T-helper 22 cell (primary cell): ENCODE data around the gene SHB.

ENCODE experiments used
- DNase-seq: peaks from one replicate; pipeline ENCODE4 v3.0.0-alpha.2; 2020; ENCODE audit warnings: low read depth

SHB gene

DNA sequence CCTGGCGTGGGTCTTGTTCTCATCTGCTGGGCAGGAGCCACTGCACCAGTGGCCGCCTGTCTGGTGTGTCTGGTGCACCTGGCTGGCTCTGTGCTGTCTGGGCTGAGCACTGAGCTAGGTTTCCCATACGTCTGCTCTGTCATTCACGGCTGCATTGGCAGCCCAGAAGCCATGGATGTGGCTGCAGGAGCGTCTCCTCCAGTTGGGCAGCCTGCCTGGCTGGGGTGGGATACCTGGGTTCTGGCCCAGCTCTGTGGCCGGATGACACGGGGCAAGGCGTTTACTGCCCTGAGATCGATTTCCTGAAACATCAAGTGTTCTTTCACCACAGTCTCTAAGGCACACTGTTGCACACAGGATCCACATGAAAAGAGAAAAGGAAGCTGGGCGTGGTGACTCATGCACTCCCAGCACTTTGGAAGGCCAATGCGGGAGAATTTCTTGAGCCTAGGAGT, 139.6 kb downstream of the SHB start:
- DNase-seq: no peak

DNA sequence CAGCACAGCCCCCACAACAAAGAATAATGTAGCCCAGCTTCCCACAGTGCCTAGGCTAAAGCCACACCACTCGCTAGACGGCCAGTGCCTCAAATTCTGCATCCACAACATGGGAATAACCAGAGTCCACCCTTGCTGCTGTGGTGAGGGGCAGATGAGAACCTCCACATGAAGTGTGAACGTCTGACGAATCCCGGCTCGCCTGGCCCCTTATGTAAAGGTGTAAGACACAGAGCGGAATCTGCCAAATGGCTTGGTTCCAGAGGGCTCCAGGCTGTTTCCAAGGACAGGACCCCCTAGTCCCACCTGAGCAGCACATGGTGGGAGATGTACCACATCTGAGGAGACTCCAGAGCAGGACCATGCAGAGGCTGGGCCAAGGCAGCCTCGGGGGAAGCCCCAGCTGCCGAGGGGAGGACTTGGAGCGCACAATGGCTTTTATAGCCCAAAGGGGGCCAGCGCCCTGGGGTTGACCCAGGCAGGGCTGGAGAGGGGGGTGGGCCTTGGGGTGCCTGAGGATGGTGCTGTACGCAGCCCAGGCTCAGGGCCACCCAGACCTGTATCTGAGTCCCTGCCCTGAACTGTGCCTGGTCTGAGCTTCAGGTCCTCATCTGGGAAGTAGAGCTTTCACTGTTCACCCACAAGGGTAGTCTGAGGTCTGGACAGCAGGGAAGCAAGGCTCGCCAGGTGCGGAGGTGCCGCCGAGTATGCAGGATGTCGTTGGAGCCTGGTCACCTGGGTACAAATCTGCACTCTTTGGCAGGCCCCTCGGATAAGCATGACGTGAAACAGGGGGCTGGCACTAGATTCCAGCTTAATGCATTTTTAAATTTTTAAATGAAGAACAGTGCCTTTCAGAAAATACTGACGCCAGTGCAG, 140.2 kb downstream of the SHB start:
- no peak for DNase-seq

DNA sequence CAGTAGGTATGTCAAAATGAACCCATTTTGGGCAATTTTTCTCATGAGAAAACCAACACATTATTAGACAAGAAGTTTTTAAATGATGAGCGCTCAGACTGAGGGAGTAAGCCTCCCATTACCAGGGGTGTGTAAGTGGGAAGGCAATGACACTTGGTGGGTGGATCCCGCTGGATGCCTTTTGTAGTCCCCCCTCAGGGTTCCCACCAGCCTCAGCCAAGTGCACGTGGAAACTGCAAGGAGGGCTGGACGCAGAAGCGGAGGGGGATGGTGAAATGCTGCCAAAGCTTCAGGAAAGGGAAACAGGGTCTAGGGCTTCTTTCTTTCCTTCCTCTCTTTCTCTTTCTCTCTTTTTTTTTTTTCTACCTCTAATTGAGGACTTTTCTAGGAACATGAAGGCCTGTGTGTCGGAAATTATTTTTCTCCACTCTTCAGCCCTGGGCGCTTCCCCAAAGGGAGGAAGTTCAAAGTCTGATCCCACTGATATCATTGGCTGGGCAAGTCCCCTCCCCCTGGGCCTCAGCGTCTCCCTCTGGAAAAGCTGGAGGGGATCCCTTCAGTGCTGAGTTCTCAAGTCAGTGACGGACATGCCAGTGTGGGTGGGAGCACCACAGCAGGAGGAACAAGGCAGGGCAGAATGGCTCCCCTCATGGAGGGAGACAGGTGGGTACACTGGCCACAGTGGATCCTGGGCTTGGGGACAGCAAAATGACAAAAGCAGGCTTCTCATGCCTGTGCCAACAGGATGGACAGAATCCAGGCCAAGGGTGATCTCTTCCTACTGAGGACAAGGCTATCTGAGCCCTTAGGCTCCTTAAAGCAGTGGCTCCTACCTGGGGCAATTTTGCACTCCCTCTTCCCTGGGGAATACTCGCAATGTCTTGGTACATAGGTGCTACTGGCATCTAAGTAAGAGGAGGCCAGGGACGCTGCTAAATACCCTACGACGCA, 141.2 kb downstream of the SHB start:
- DNase-seq: no peak

DNA sequence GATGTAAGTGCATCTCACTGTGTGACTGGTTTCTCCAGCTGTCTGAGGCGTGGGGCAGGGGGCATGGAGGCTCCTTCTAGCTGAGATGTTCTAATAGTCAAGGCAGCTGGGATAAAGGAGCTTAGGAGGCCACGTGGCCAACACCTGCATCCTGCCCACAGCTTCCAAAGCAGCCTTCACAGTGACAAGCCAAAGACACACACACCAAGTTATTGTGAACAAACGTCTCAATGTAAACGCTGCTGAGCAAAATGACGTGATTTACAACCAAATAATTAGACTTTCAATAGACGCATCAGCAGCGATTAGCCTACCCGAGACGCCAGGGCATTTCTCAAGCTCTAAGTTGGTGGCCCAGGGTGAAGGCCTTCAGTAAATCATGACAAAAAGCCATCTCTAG, 141.9 kb downstream of the SHB start:
- no peak for DNase-seq

DNA sequence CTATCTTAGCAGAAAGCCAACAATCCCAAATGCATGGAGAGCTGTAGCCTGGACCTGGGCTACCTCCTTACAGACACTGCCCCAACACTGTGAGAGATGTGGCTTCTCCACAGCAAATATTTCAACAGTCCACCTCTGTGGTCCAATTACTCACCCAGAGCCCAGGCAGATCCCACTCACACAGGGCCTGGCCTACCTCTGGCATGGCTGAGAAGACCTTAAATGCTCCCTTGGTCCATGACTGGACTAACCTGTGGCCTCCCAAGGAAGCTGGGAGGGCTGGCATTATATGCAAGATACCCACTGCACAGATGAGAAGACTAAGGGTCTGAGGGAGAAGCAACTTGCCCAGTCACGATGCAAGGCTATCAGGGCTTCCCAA, 142.3 kb downstream of the SHB start:
- no peak for DNase-seq

DNA sequence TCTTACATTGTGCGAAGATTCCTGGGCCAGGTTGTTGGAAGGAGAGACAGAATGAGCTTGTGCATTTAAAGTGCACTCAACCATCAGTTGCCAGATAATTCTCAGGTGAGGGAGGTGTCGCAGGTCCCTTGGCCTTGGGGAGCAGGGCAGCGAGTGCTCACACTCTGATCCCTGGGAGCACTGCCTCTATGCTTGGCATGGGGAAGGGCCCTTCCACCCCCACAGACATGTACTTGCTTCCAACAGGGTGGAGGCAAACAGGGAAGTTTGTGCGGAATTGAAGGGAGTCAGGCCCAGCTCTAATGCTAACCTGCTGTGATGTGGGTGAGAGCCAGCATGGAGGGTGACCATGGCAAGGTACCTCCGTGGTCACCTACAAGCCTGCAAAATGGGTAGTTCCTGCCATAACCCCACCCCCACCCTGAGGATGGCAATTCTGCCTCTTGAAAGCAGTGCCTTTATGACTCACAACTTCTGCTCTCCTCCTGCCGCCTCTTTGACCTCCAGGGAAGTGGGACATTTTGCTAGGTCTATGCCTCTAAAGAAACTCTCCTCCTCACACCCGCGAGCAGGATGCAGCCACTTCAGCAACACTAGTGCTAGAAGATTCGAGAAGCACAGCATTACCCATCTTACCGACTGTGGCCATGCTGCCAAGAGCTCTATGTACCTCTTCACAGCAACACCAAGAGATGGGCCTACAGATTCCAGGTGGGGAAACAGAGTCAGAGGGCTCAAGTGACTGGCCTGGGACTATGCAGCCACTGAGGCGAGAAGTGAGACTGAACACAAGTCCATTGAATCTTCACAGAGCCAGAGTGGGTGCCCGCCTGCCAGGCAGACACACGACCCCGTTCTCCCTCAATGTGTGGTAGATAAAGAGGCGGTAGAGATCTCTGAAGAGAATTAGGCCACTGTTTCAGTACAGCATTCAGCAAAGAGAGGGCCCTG, 143.0 kb downstream of the SHB start:
- no peak for DNase-seq

DNA sequence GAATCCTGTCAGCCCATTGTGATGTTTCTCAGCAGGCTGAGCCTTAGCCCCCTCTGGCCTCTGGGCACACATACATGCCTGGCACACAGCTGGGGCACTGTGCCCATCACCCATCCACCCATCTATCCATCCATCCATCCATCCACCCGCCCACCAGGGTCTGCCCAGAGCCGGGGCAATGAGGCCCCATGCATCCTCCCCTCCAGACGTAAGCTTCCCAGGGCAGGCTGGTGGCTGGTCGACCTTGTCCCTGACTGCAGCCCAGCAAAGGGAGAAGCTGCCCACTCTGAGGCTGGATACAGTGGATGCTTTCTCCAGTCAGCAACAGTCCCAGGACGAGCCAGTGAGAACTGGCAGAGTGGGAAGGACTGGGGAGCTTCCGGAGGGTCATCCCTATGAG, 144.0 kb downstream of the SHB start:
- DNase-seq: no peak

DNA sequence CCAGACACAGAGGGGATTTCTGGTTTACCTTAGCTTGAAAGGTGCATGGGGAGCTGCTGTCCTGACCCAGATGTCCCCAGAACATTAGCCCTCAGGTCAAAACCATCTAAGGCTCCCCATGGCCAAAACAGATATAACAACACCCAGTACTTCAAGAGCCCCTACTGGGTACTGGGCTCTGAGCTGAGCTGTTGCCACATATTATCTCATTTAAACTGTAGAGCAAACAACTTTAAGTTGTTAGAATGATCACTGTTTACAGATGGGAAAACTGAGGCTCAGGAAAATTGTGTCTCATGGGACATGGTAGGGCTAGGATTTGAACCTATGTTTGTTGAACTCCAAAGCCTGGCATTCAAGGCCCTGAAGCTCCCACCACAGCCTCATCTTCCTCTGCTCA, 144.5 kb downstream of the SHB start:
- DNase-seq: no peak

DNA sequence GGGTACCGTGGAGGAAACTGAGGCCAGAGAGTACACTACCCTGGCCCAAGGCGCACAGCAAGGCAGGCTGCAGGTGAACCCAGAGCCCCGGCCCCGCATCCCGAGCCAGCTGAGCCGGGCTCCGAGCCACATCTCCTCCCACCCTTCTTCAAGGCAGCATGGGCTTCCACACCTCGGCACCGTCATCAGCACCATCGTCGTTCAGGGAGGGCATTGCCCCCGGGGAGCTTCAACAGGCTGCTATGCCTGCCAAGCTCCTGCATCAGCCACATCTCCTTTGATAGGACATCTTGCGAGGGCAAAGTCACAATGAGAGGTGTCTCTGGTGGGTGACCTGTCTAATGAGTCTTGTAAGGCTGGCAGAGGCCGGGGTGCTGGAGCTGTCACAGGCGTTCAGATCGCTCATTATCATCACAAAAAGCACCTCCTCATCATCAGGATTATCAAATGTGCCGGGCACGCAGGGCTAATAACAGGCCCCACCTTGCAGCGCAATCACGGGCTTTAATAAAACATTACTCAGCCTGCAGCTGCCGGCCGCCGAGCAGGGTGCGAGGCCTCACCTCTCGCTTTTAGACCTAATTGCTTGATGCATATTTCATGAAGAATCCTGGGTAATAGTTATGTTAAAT, 145.1 kb downstream of the SHB start:
- no peak for DNase-seq

DNA sequence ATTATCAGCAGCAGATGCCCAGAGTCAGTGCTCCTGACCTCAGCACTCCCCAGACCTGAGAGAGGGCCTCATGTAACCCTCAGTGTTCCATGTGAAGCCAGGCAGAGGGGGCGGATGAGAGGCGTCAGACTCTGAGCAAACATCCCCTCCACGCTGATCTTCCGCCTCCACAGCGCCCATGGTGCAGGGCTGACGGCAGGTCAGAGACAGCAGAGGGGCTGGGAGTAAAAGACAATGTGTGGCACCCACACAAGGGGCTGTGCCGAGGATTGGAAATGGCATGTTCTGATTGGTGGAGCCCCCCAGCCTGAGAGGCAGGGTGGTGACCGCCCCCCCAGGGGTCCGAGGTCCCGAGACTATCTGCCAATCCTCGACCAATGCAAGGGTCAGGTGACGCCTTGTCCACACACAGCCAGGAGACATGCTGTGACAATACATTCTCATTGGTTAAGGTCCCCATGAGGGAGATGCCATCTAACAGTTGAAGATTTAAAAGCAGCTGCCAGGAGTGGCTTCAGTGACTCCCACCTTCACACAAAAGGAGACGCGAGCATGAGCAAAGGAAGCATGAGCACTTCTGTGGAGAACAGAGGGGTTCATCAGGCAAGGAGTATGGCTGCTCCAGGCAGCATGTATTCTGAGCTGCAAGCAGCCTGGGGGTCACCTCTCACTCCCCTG, 145.8 kb downstream of the SHB start:
- no peak for DNase-seq

DNA sequence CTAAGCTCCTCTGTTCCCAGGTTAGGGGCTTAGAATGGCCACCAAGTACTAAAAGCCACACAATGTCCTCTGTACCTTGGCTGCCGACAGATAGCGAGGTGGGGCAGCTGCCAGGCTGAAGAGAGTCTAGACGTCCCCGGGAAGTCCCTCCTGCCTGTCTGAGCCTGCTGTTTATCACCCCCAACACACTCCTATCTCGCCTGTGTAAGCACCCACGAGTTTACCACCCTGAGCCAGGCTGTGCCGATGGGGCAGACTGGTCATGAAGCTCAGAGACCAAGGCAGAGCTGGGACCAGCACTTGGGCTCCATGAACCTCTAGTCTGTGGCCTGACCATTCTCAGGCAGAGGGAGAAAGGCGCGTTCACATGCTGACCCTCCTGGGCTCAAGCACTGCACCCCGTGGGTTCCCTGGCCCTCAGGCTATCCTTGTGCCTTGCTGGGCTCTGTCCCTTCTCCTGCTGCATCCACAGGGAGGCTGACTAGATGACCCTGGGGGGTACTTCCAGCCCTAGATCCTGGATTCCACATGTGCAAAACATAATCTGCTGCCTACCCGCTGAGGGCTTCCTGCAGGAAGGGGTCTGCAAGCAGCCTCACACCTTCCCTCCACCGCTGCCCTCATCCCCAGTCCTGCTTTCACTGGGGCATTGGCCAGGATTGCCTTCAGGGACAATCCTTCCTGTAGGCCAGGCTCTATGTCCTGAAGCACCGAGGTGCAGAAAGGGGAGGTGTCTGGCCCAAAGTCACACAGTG, 146.5 kb downstream of the SHB start:
- DNase-seq: no peak

DNA sequence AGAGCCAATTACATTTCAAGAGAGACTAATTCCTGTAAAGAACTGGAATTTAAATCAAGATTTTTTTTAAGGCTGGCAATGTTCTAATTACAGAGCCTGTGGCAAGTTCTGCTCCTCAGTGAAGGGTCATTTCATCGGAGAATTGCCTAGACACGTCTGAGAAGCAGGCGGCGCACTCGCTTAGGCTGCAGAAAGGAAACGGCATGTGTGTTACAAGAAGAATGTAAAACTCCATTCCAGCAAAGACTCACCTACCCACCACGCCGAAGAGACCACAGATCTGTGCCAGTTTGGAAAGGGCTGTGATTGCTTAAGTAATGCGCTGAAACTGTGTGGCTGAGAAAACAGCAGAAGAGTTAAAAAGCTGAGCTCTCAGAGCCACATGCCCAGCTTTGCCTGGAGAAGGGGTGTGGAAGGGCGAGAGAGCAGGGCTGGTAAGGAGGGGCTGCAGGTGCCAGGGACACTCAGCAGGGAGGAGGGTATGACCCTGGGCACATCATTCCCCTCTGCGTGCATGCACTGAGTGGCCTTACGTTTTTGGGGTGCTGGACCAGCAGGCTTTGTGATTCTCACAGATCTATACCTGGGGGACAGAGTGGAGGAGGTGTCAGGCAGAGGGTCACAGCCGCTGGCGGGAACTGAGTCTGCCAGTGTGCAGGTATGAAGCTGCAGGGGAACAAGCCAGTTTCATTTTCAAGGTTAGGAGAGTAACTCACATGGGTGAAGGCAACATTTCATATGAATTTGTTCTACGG, 147.3 kb downstream of the SHB start:
- DNase-seq: no peak

DNA sequence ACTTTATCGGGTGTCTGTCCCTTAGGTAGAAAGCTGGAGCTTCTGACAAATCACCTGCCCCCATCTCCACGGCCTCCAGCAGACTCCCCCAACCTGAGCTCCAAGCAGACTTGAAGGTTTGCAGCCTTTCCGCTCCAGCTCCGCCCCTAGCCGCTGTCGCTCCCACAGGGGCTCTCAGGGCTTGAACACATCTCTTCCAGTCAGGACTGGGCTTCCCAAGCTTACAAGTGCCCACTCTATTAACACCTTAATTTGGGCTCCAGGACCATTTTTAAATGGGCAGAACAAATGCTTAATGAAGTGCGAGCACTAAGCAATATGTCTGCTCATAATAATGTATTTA, 147.9 kb downstream of the SHB start:
- no peak for DNase-seq

DNA sequence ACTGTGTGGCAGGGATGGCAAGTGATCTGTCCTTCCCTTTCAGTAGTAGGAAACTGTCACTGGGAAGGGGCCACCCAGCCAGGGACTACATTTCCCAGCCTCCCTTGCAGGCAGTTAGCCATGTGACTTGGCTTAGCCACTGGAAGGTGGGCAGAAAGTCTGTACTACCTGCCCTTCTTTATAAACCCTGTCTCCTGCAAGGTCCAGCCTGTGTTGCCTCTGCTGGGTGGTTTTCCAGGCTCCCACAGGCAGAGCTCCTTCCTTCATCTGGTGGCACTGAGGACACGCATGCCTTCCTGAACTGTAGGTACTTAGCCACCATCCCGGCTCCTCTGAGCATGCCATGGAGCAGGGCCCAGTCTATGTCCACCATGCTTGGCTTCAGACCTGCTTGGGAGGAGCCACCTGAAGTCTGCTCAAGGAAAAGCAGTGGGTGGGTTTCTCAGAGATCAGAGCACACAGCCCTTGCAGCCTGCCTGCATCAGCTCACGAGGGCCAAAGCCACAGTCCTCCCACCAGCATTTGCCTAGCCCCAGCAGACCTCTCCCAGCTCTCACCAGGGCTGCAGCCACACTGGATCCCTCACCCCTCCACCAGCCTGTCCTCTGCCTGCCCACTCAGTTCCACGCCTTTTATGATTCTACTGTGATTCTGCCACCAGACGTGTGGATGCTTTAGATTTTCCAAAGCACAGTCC, 148.4 kb downstream of the SHB start:
- DNase-seq: no peak

DNA sequence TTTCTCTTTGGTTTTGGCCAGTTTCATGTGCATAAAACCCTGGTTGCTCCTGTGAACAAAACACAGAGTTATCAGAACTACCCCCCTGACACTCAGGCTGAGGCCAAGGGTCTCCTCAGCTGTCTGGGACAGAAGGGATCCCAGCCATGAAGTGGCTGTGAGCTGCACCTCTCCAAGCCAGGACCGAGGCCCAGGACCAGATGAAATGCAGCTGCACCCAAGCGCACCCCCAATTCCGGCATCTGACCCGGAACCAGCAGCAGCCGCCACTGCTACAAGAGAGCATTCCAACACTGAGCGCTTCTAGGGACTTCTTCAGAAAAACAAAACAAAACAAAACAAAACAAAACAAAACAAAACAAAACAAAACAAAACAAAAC, 149.1 kb downstream of the SHB start:
- DNase-seq: no peak

DNA sequence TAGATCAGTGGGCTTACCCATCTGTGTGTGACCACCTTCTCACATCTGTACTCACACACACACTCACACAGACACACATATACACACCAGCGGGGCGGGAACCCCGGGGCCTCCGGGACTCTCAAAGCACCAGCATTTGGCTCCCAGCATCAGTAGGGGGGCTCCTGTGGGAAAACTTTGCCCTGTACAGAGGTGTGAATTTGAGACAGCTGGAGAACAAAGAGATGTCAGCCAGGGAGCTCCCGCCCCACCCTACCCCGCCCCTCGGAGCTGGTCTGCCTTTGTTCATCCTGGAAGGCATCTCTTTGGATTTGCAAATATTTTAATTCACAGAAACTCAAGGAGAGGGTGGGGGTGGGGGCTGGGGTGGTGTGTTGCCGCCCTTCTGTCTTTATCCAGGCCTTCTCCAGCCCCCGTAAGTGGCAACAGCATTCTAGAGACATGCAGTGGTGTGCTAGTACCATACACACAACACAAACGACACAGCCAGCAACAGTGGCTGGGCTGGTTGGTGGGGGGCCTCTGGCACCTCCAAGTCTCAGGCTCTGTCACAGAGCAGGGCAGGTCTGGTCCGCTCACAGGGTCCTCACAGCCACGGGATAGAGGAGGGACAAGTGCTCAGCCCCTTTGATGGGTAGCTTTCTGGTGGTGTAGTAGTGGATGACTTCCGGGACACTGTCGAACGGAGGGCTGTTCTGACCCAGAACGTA, 149.6 kb downstream of the SHB start:
- no peak for DNase-seq

DNA sequence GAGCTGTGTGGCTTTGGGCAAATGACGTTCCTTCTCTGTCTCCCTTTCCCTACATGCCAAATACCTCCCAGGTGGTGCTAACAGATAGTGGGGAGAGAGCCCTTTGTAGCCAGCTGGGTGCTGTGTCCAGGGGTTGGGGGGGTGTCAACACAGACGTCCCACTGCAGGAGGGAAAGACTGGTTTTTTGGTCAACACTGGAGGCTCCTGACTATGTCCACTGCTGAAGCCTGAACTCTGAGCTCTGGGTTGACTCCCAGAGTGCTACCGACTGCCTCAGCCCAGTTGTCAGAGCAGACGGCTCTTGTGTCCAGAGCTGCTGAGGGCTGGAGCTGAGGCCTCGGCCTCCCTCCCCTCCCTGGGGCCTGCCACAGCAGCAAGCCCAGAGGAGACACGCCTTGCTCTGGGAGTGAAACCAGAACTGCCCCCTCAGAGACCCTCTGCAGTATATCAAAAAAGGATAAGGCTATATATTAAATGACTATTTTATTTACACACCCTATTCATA, 150.3 kb downstream of the SHB start:
- no peak for DNase-seq
